DMS153 treated with DMSO at 0.1 percent for 48 hours (cell line): ENCODE data around the gene CDH13.

Source experiments
- DNase-seq: peaks from one replicate; lab custom pipeline; 2025; ENCODE audit not compliant: unreplicated experiment; lab: John Stamatoyannopoulos, UW

The CDH13 gene

GRCh38 chr16:83806731-83807130 is 1180.0 kb downstream of the CDH13 start:
- DNase-seq, result no peak

- no peak for DNase-seq
These were observed 1180.5 kb downstream of the CDH13 start for GRCh38 chr16:83807327-83807709.

GRCh38 chr16:83807710-83808572 is 1181.2 kb downstream of the CDH13 start, which contains the start of gene HSBP1:
HSBP1 (plus strand) TSS chr16:83807978; CDS start chr16:83808077, 99 bp downstream.
- DNase-seq, result peak; percentile 66

- no peak for DNase-seq
These were observed 1181.8 kb downstream of the CDH13 start for GRCh38 chr16:83808573-83809014.

- no peak for DNase-seq
These were observed 1182.3 kb downstream of the CDH13 start for GRCh38 chr16:83809092-83809491.

GRCh38 chr16:83810901-83811300 is 1184.1 kb downstream of the CDH13 start:
- no peak for DNase-seq

GRCh38 chr16:83813823-83814658 is 1187.3 kb downstream of the CDH13 start:
- DNase-seq, result peak; percentile 53

GRCh38 chr16:83814659-83814985 is 1187.9 kb downstream of the CDH13 start:
- no peak for DNase-seq

GRCh38 chr16:83817022-83817421 is 1190.3 kb downstream of the CDH13 start:
- no peak for DNase-seq

GRCh38 chr16:83818276-83818675 is 1191.5 kb downstream of the CDH13 start:
- no peak for DNase-seq

- DNase-seq, result no peak
These were observed 1192.6 kb downstream of the CDH13 start for GRCh38 chr16:83819361-83819760.

- peak; percentile 60 for DNase-seq
These were observed 1199.6 kb downstream of the CDH13 start for GRCh38 chr16:83826146-83826913.

- DNase-seq, result no peak
These were observed 1203.5 kb downstream of the CDH13 start for GRCh38 chr16:83830091-83830768.

- DNase-seq, result no peak
These were observed 1204.1 kb downstream of the CDH13 start for GRCh38 chr16:83830769-83831455.

GRCh38 chr16:83831456-83831987 is 1204.8 kb downstream of the CDH13 start:
- DNase-seq, result no peak

- DNase-seq, result no peak
These were observed 1207.2 kb downstream of the CDH13 start for GRCh38 chr16:83833921-83834320.

- DNase-seq, result peak; percentile 50
These were observed 1209.1 kb downstream of the CDH13 start for GRCh38 chr16:83835586-83836566.

GRCh38 chr16:83837566-83837965 is 1210.8 kb downstream of the CDH13 start:
- no peak for DNase-seq

GRCh38 chr16:83838151-83838550 is 1211.4 kb downstream of the CDH13 start:
- no peak for DNase-seq
